PC-3 (cell line): ENCODE data around the gene TBL3. TPM values are rescaled to one million over a fixed set of nuclear protein-coding genes. Genes with fewer than 3 reads are reported as not detected.
A peak's percentile ranks its signal among the peaks of the same experiment; 100 is the strongest.

ENCODE experiments used
- ATAC-seq: fragments of 200-7000 bp; cut with Tn5 transposase; 2 replicates; pipeline ENCODE4 v1.9.1; 2020; ENCODE audit warnings: mild to moderate bottlenecking, moderate library complexity
- BruUV-seq: library from RNA; stranded (reverse); fragments of 400-500 nt; replicated peaks from 2 replicates; lab custom pipeline; 2021; lab: Mats Ljungman, UMichigan
- CTCF ChIA-PET: fragments of 300-600 bp; sonication (Branson Sonifier 250); formaldehyde crosslinking; loops from one replicate; lab custom pipeline; 2022; ENCODE audit warnings: antibody characterized with exemption; lab: Charles Lee
- POLR2A ChIA-PET: fragments of 300-600 bp; sonication (Branson Sonifier 250); formaldehyde crosslinking; loops from one replicate; lab custom pipeline; 2022; ENCODE audit warnings: antibody characterized with exemption; ENCODE audit not compliant: unreplicated experiment; lab: Charles Lee
- DNase-seq: peaks from one replicate; pipeline ENCODE4 v3.0.0-alpha.2; 2015
- H2AFZ ChIP-seq: fragments of 300-600 bp; sonication (generic); 2 replicates; pipeline ENCODE4 v1.6.0; 2016; ENCODE audit warnings: antibody characterized with exemption, low read length
- H3F3A ChIP-seq: fragments of 300-600 bp; sonication (generic); one replicate; pipeline ENCODE4 v1.6.0; 2017; ENCODE audit warnings: antibody characterized with exemption, low read length, control low read depth, mild to moderate bottlenecking; ENCODE audit not compliant: unreplicated experiment
- H3K27ac ChIP-seq: fragments of 300-600 bp; sonication (generic); 2 replicates; pipeline ENCODE4 v1.5.1; 2016; ENCODE audit warnings: mild to moderate bottlenecking, low read length
- H3K27me3 ChIP-seq: fragments of 300-600 bp; sonication (generic); 2 replicates; pipeline ENCODE4 v1.6.1; 2016; ENCODE audit warnings: low read length, mixed read lengths
- H3K36me3 ChIP-seq: fragments of 300-600 bp; sonication (generic); 2 replicates; pipeline ENCODE4 v1.6.1; 2016; ENCODE audit warnings: low read depth, mixed run types, low read length, mixed read lengths
- H3K4me1 ChIP-seq: fragments of 300-600 bp; sonication (generic); 2 replicates; pipeline ENCODE4 v1.5.1; 2016; ENCODE audit warnings: low read length; ENCODE audit not compliant: insufficient read depth
- H3K4me2 ChIP-seq: fragments of 300-600 bp; sonication (generic); 2 replicates; pipeline ENCODE4 v1.6.0; 2016; ENCODE audit warnings: low read length
- H3K4me3 ChIP-seq: fragments of 300-600 bp; sonication (generic); 2 replicates; pipeline ENCODE4 v1.5.1; 2016; ENCODE audit warnings: mild to moderate bottlenecking, low read length, mixed read lengths
- H3K79me2 ChIP-seq: fragments of 300-600 bp; sonication (generic); 2 replicates; pipeline ENCODE4 v1.6.1; 2017; ENCODE audit warnings: low read length, mixed read lengths
- H3K9ac ChIP-seq: fragments of 300-600 bp; sonication (generic); 2 replicates; pipeline ENCODE4 v1.6.0; 2016; ENCODE audit warnings: mild to moderate bottlenecking, low read length
- H3K9me2 ChIP-seq: fragments of 300-600 bp; sonication (generic); replicated peaks from 2 replicates; pipeline ENCODE4 v1.6.1; 2016; ENCODE audit warnings: mixed run types, low read length, mixed read lengths
- H3K9me3 ChIP-seq: fragments of 300-600 bp; sonication (generic); 2 replicates; pipeline ENCODE4 v1.6.1; 2016; ENCODE audit warnings: low read length, mixed read lengths
- H4K20me1 ChIP-seq: fragments of 300-600 bp; sonication (generic); 2 replicates; pipeline ENCODE4 v1.6.1; 2016; ENCODE audit warnings: low read length, mixed read lengths
- CTCF ChIP-seq: fragments of 300-600 bp; sonication (generic); conservative IDR thresholded peaks from 2 replicates; pipeline ENCODE4 v1.5.1; 2017; ENCODE audit warnings: antibody characterized with exemption, low read depth, mild to moderate bottlenecking, low read length
- EZH2 ChIP-seq: fragments of 300-600 bp; sonication (generic); IDR thresholded peaks from one replicate; pipeline ENCODE4 v1.6.1; 2017; ENCODE audit warnings: antibody characterized with exemption, mild to moderate bottlenecking, low read length; ENCODE audit not compliant: unreplicated experiment
- EZH2phosphoT487 ChIP-seq: fragments of 300-600 bp; sonication (generic); IDR thresholded peaks from 2 replicates; pipeline ENCODE4 v1.6.1; 2018; ENCODE audit warnings: mild to moderate bottlenecking, antibody characterized with exemption, low read length, borderline replicate concordance
- intact Hi-C: fragments of 100-400 bp; cut with micrococcal nuclease; formaldehyde crosslinking; loops from 2 replicates; pipeline ENCODE4 v1.9.0; 2023
- total RNA-seq: library from RNA; depleted of rRNA; stranded (reverse); fragments of >200 nt; gene quantifications from 2 replicates; pipeline ENCODE4 v1.2.3, GENCODE V29; 2014

TBL3 gene
- total RNA-seq, 1 experiment from 2014 or later, result 71.5 TPM

- H2AFZ ChIP-seq, result no peak overlapping the region
- H3K27ac ChIP-seq, result no peak overlapping the region
- CTCF ChIA-PET, result interaction anchor here (0.5 kb wide), 1 partner anchor 30 kb away, joined by 10 read pairs; no protein-coding TSS in a partner anchor
Measured at GRCh38 chr16:1991948-1992703, 20.3 kb downstream of the TBL3 start.

GRCh38 chr16:1992704-1993317 is 21.0 kb downstream of the TBL3 start:
- no TSS peak for BruUV-seq
- no peak for ATAC-seq
- no peak for TF ChIP-seq EZH2phosphoT487
- no peak for TF ChIP-seq CTCF
- TF ChIP-seq EZH2, result no peak

More at GRCh38 chr16:1991948-1992703, 20.3 kb downstream of the TBL3 start:
- Histone ChIP-seq H3K9me3 (no peaks in the 10 kb centered on the region), H3K4me3 (no peak overlapping the region), H3K4me1 (peaks cover 4% of the 10 kb centered on the region; the same call in 1 of the 2 replicates), H3K4me2 (no peak overlapping the region), H3F3A (no peaks in the 10 kb centered on the region), H3K36me3 (no peaks in the 10 kb centered on the region), H3K27me3 (no peaks in the 10 kb centered on the region), H3K9me2 (no peaks in the 10 kb centered on the region), H3K79me2 (no peaks in the 10 kb centered on the region), H3K9ac (no peak overlapping the region), H4K20me1 (no peaks in the 10 kb centered on the region)
- no TSS peak for BruUV-seq
- TF ChIP-seq CTCF (no peak), EZH2phosphoT487 (no peak), EZH2 (no peak)
- peak; percentile 63 for DNase-seq
- POLR2A ChIA-PET, result no interaction called here
- intact Hi-C loops, result no loop called here
- ATAC-seq, result peak; percentile 23

GRCh38 chr16:1993731-1994131 is 21.9 kb downstream of the TBL3 start:
- peak; percentile 62 for ATAC-seq
- TF ChIP-seq EZH2phosphoT487 (no peak), EZH2 (no peak), CTCF (no peak)
- Histone ChIP-seq H3K79me2 (no peaks in the 10 kb centered on the region), H3K9me2 (no peaks in the 10 kb centered on the region), H3F3A (no peaks in the 10 kb centered on the region), H2AFZ (no peak overlapping the region), H3K9ac (no peak overlapping the region), H3K4me2 (no peak overlapping the region), H3K9me3 (no peaks in the 10 kb centered on the region), H4K20me1 (no peaks in the 10 kb centered on the region), H3K4me3 (no peak overlapping the region), H3K36me3 (no peaks in the 10 kb centered on the region), H3K4me1 (peaks cover 4% of the 10 kb centered on the region; the same call in 1 of the 2 replicates), H3K27me3 (no peaks in the 10 kb centered on the region), H3K27ac (no peak overlapping the region)
- ChIA-PET POLR2A (no interaction called here), CTCF (no interaction called here)
- peak; percentile 79 for DNase-seq
- no TSS peak for BruUV-seq
- intact Hi-C loops, result no loop called here

More at GRCh38 chr16:1992704-1993317, 21.0 kb downstream of the TBL3 start:
- Histone ChIP-seq H3K4me3 (no peak overlapping the region), H3K4me1 (peaks cover 4% of the 10 kb centered on the region; the same call in 1 of the 2 replicates), H4K20me1 (no peaks in the 10 kb centered on the region), H3K9me3 (no peaks in the 10 kb centered on the region), H3K4me2 (no peak overlapping the region), H3K27ac (no peak overlapping the region), H3K36me3 (no peaks in the 10 kb centered on the region), H3K9ac (no peak overlapping the region), H3F3A (no peaks in the 10 kb centered on the region), H2AFZ (no peak overlapping the region), H3K79me2 (no peaks in the 10 kb centered on the region), H3K27me3 (no peaks in the 10 kb centered on the region), H3K9me2 (no peaks in the 10 kb centered on the region)
- ChIA-PET CTCF (interaction anchor here (0.5 kb wide), 1 partner anchor 30 kb away, joined by 10 read pairs; no protein-coding TSS in a partner anchor), POLR2A (no interaction called here)
- DNase-seq, result no peak
- intact Hi-C loops, result no loop called here
